ENCODE results near the gene NGEF.

DNA sequence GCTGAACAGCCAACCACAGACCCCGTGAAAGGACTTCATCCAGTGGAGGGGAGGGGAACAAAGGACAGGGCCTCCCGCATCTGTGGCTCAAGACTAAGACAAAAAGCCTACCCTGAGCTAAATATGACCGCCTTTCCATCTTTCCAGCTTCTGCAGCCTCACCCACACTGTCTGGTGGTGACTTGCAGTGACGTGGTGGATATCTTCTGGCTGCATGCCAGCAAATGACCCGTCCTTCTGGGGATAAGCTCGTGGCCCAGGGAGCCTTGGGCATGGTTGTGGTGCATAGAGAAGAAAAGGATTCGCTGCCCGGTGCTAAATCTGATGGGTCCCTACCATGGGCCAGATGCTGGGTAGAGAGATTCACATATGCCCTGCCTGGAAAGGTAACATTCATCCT is 8.7 kb upstream of the NGEF start:
- TF ChIP-seq SMC3 (IDR thresholded peaks at IDR 0.05; ENCODE audit: borderline replicate concordance, low read length) (no peak), ZNF274 (IDR thresholded peaks at IDR 0.05; ENCODE audit: insufficient read depth, insufficient read length) (no peak), POLR2AphosphoS5 (IDR thresholded peaks at IDR 0.05; ENCODE audit: low read length) (no peak), EGR1 (IDR thresholded peaks at IDR 0.05; ENCODE audit: borderline replicate concordance in 1 of 2, low read depth in 2 of 2, low read length in 2 of 2) (no peak), POLR2A (IDR thresholded peaks at IDR 0.05; ENCODE audit: low read depth, low read length) (no peak), HDGF (IDR thresholded peaks at IDR 0.05) (no peak), CREB1 (IDR thresholded peaks at IDR 0.05; ENCODE audit: low read depth) (no peak), SPI1 (IDR thresholded peaks at IDR 0.05; ENCODE audit: borderline replicate concordance, insufficient read depth, low read depth, low read length) (no peak), HCFC1 (IDR thresholded peaks at IDR 0.05; ENCODE audit: low read length) (no peak), RAD51 (IDR thresholded peaks at IDR 0.05) (no peak), KDM1A (IDR thresholded peaks at IDR 0.05; ENCODE audit: borderline replicate concordance) (no peak), EZH2 (IDR thresholded peaks at IDR 0.05; ENCODE audit: borderline replicate concordance, control insufficient read depth, low read depth, low read length) (no peak), EP300 (IDR thresholded peaks at IDR 0.05; ENCODE audit: borderline replicate concordance in 1 of 2, control insufficient read depth in 1 of 2, low read depth in 2 of 2, low read length in 2 of 2) (no peak)
- TF ChIP-seq, protein P1, sequence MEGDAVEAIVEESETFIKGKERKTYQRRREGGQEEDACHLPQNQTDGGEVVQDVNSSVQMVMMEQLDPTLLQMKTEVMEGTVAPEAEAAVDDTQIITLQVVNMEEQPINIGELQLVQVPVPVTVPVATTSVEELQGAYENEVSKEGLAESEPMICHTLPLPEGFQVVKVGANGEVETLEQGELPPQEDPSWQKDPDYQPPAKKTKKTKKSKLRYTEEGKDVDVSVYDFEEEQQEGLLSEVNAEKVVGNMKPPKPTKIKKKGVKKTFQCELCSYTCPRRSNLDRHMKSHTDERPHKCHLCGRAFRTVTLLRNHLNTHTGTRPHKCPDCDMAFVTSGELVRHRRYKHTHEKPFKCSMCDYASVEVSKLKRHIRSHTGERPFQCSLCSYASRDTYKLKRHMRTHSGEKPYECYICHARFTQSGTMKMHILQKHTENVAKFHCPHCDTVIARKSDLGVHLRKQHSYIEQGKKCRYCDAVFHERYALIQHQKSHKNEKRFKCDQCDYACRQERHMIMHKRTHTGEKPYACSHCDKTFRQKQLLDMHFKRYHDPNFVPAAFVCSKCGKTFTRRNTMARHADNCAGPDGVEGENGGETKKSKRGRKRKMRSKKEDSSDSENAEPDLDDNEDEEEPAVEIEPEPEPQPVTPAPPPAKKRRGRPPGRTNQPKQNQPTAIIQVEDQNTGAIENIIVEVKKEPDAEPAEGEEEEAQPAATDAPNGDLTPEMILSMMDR (IDR thresholded peaks at IDR 0.05 in 2 of 3, conservative IDR thresholded peaks at IDR 0.05 in 1 of 3; ENCODE audit: control insufficient read depth in 2 of 3, extremely low read depth in 1 of 3, insufficient read depth in 1 of 3, low read depth in 3 of 3, low read length in 3 of 3): no peak
